Activated T-cell treated with anti-CD3 and anti-CD28 coated beads for 48 hours (primary cell): ENCODE data around the gene PTP4A2.
A peak's percentile ranks its signal among the peaks of the same experiment; 100 is the strongest.
"Not testable (repeated sequence)": the region's sequence is repeated elsewhere in the genome, so short reads cannot be mapped to it uniquely, and the experiment has no call there.

ENCODE experiments used
- DNase-seq: peaks from one replicate; pipeline ENCODE4 v3.0.0-alpha.2; 2020; ENCODE audit warnings: low read depth

Gene PTP4A2

GRCh38 chr1:31949862-31950261 is 11.7 kb upstream of the PTP4A2 start:
- DNase-seq = no peak

DNA sequence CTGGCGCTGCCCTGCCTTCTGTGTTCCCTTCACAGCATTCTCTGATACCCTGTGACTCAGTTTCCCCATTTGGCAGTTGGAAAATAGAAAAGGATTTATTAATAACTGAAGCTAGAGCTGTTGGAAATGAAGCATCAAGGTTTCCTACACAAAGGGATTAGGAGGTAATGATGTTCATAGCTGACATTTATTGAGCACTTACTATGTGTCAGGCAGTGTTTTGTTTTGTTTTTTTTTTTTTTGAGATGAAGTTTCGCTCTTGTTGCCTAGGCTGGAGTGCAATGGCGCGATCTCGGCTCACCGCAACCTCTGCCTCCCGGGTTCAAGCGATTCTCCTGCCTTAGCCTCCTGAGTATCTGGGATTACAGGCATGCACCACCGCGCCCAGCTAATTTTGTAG is 7.5 kb upstream of the PTP4A2 start:
- not testable (repeated sequence) for DNase-seq

- DNase-seq = peak; percentile 70
These were observed 6.3 kb upstream of the PTP4A2 start for GRCh38 chr1:31944205-31945089.

- DNase-seq = no peak
These were observed 5.5 kb upstream of the PTP4A2 start for GRCh38 chr1:31943546-31944184.

DNA sequence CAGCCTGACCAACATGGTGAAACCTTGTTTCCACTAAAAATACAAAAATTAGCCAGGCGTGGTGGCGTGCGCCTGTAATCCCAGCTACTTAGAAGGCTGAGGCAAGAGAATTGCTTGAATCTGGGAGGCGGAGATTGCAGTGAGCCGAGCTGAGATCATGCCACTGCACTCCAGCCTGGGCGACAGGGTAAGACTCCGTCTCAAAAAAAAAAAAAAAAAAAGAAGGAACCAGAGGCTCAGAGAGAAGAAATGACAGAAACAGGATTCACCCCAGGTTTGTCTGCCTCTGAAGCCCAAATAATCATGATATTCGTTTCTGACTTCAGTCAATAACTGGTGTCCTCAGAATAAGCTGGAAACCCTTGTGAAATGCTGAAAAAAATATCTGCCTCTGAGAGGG is 3.9 kb upstream of the PTP4A2 start:
- DNase-seq = not testable (repeated sequence)

DNA sequence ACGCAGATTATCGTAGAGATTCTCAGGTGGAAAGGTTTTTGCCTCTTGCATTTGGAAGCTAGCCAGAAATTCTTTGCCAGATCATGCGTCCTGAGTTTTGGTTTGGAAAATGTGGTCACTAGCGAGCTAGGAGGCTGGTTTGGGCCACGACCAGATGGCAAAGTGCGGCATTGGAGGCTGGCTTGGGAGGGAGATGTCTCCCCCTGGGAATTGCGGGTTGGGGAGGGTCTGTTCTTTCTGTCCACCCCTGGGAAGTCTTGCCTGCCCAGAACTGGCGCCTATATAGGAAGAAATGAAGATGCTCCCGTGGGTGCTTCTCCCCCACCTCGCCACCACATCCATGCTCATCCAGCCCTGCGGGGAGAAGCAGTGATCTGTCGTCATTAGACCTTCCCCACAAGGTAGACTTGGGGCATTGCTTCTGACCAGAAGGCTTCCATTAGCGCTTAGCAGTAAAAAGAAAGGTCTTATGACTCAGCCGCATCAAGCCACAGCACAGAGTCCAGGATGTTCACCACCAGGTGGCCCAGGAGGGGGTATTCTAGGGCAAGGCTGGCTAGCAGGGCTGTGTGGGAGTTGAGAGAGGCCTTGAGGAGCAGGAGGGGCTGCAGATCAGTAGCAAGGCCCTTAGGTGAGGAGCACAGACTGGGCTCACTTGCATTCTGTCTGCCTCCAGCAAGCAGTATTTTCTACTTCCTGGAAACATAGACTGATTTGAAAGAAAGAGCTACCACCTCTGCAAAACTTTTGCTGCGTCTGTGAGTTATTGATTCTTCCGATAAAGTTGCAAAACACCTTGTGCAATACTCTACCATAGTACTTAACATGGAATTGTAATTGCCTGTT is 1.5 kb upstream of the PTP4A2 start:
- DNase-seq = peak; percentile 76

DNA sequence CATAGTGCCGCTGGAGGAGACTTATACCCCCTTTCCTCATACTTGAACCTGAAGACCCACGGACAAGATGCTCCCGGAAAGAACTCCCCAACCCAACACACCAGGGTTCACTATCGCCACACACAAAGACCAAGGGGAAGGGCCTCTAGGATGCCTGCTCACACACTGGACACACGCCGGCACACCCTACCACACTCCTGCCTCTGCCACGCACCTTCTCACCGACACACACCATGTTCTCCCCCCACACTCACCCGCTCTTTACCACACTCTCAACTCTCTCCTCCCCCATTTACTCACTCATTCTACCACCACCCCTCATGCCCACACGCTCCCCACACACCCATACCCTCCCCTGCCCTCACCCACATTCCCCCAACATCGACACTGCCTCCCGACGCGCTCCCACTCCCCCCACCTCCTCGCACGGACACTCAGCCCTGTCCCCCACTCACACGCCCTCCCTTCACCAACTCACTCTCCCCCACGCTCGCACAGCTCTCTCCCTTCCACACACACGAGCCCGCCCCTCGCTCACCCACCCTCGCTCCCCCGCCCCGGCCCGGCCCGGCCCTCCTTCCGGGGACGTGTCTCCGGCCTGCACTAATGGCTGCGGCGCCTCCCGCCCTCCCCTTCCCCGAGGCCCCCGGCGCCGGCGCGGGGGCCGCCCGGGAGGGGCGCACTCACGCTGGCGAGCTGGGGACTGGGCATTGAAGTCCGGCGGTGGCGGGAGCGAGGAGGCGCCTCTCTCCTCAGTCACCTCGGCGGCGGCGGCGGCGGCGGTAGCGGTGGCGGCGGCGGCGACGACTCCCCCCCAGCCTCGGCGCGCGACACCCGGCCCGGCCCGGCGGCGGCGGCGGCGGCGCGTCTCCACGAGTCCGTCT is 626 bp downstream of the PTP4A2 start:
- DNase-seq = peak; percentile 72

DNA sequence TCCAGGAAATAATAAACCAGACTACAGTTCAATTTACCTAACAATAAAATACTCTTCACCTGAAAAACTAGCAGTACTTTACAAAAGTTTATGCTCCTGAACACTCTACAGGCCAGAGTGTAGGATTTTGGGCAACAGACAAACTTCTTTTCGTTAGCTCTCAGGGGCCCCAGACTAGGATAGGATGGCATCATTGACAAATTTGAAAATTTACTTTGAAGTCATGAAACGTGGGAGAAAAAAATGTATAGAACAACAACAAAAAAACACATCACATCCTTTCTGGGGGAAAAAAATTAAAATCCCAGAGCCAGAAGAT is 1.2 kb downstream of the PTP4A2 start:
- DNase-seq = no peak

- no peak for DNase-seq
These were observed 1.7 kb downstream of the PTP4A2 start for GRCh38 chr1:31936278-31936980.

GRCh38 chr1:31934706-31935629 is 3.2 kb downstream of the PTP4A2 start:
- no peak for DNase-seq

DNA sequence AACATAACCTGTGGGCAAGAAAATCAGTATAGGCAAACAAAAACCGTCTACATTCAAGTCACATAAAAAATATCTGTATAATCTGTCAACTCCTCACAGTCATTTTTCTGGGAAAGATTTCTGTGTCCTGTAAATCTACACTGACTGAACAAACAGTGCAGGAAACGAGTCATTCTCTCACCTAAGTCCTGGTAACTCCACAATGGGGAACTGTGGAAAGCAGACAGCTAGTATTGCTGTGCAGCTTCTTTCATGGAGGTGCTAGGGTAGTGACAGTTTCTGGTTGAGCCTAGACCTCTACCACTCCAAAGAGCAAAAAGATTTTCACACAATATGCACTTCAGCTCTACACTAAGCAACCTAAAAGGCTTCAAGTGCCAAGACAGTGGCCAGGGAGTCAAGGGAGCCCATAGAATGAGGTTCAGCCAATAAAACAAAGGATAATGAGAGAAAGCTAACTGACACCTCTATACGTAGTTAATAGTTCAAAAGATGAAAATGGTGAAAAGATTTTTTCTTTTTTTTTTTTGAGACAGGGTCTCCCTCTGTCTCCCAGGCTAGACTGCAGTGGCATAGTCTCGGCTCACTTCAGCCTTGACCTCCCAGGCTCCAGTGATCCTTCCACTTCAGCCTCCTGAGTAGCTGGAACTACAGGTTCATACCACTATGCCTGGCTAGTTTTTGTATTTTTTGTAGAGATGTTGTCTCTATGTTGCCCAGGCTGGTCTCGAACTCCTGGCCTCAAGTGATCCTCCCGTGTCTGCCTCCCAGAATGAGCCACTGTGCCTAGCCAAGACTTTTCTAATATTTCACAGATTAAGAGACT is 5.5 kb downstream of the PTP4A2 start:
- no peak for DNase-seq

DNA sequence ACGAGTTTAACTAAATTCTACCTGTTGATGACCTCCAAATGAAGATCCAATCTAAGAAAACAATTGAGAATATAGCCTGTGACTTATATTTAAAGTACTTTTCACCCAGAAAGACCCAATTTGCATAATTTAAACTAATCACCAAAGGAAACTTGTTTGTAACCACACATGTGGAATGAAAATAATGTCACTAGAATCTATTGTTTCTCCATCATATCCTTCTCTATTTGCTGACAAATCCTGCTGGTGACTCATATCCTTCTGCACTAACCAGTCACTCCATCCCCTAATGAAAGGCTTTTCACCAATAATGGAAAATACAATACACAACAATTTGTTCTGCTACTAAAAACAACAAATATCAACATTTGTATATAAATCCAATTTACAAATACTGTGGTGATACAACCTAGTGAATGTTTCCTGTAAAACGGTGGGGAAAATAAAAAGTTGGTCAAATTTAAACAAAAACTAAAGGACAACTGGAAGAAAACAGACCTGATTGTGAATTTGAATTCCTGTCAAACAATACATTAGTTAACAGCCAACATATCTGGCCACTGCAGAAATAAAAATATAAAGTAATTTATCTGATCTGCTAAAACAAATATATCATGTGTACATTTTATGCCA is 6.5 kb downstream of the PTP4A2 start:
- DNase-seq = no peak

GRCh38 chr1:31930836-31931592 is 7.2 kb downstream of the PTP4A2 start:
- no peak for DNase-seq

DNA sequence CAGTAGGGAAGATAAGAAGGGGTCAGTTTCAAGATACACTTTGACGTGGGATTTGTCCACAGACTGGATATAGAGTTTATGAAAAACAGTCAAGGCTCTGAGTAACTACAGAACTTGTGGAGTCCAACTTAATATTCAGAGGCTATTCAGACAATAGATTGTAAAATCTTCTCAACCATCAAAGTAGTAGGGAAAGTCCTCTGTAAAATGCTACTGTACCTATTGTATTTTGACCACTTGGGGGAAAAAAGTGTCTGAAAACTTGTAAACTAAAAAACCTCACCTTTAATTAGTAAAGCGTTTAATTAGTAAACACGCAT is 10.5 kb downstream of the PTP4A2 start:
- DNase-seq = no peak

- no peak for DNase-seq
These were observed 11.1 kb downstream of the PTP4A2 start for GRCh38 chr1:31926853-31927660.

- no peak for DNase-seq
These were observed 11.9 kb downstream of the PTP4A2 start for GRCh38 chr1:31926252-31926651.

GRCh38 chr1:31925824-31926223 is 12.3 kb downstream of the PTP4A2 start:
- not testable (repeated sequence) for DNase-seq
